HepG2 (cell line): ENCODE measurements around the gene VPS13C. TPM values are rescaled to one million over a fixed set of nuclear protein-coding genes. Genes with fewer than 3 reads are reported as not detected.

Experiments
- ATAC-seq: fragments of 200-7000 bp; cut with Tn5 transposase; 3 replicates; pipeline ENCODE4 v1.9.1; 2020; ENCODE audit warnings: mild to moderate bottlenecking, moderate library complexity
- BruUV-seq: library from RNA; stranded (reverse); fragments of 400-500 nt; replicated peaks from 2 replicates; lab custom pipeline; 2021; lab: Mats Ljungman, UMichigan
- CTCF ChIA-PET: fragments of 300-600 bp; formaldehyde crosslinking; extraction: SDS; loops from one replicate; lab custom pipeline; 2021; ENCODE audit warnings: low total read pairs, inconsistent platforms, low intra/inter-chr PET ratio; lab: Yijun Ruan, JAX
- POLR2A ChIA-PET: fragments of 350-600 bp; sonication (Branson Sonifier 250); formaldehyde crosslinking; loops from one replicate; lab custom pipeline; 2020; ENCODE audit warnings: antibody characterized with exemption, inconsistent platforms; lab: Yijun Ruan, JAX
- DNase-seq: peaks from one replicate; pipeline ENCODE4 v3.0.0-alpha.2; 2015; ENCODE audit warnings: low spot score
- FAIRE-seq: peaks from 3 replicates; lab custom pipeline; 2011; peaks lifted over from hg19 to GRCh38; lab: Jason Lieb, UNC
- H2AFZ ChIP-seq: one replicate; pipeline ENCODE4 v1.6.1; 2011; ENCODE audit warnings: low read length, inconsistent platforms
- H3K27ac ChIP-seq: fragments of 300-600 bp; 3 replicates; pipeline ENCODE4 v1.8.0; 2011; ENCODE audit warnings: mixed run types, mild to moderate bottlenecking, mixed read lengths, low read length, inconsistent platforms; ENCODE audit not compliant: insufficient read depth; ENCODE audit errors: extremely low read length
- H3K27me3 ChIP-seq, 2 experiments: fragments of 200-600 bp in 1 of 2; 2 replicates in 1 of 2; 3 replicates in 1 of 2; pipeline versions ENCODE4 v1.6.0 to v1.8.0; 2011; ENCODE audit warnings: low read length in 2 of 2, mild to moderate bottlenecking in 2 of 2, moderate library complexity in 2 of 2, inconsistent platforms in 1 of 2; ENCODE audit not compliant: insufficient read depth in 2 of 2, control insufficient read depth in 1 of 2
- H3K36me3 ChIP-seq, 2 experiments: fragments of 200-600 bp in 1 of 2; replicated peaks in 1 of 2; 2 replicates in 1 of 2; 3 replicates in 1 of 2; pipeline versions ENCODE4 v1.5.1 to v1.8.0; 2011; ENCODE audit warnings: low read length in 2 of 2, inconsistent platforms in 1 of 2; ENCODE audit not compliant: insufficient read depth in 2 of 2, control insufficient read depth in 1 of 2
- H3K4me1 ChIP-seq: 2 replicates; pipeline ENCODE4 v1.5.1; 2012; ENCODE audit warnings: low read length, inconsistent platforms; ENCODE audit not compliant: insufficient read depth
- H3K4me2 ChIP-seq: 2 replicates; pipeline ENCODE4 v1.6.0; 2011; ENCODE audit warnings: low read depth, low read length, inconsistent platforms
- H3K4me3 ChIP-seq, 3 experiments: fragments of 200-600 bp in 1 of 3; sonication (generic), shearing (Covaris generic) in 1 of 3; replicated peaks in 1 of 3; 2 replicates each; pipeline ENCODE4 v1.5.1; 2011 to 2016; ENCODE audit warnings: low read length in 3 of 3, inconsistent platforms in 2 of 3, low read depth in 2 of 3, mild to moderate bottlenecking in 2 of 3, control low read depth in 1 of 3, mixed read lengths in 1 of 3; ENCODE audit not compliant: insufficient read depth in 1 of 3
- H3K79me2 ChIP-seq: one replicate; pipeline ENCODE4 v1.6.1; 2011; ENCODE audit warnings: low read length, inconsistent platforms; ENCODE audit not compliant: insufficient read depth
- H3K9ac ChIP-seq: 2 replicates; pipeline ENCODE4 v1.6.0; 2011; ENCODE audit warnings: mild to moderate bottlenecking, low read depth, low read length, inconsistent platforms; ENCODE audit not compliant: insufficient read depth
- H3K9me3 ChIP-seq: 2 replicates; pipeline ENCODE4 v1.5.1; 2012; ENCODE audit warnings: mild to moderate bottlenecking, low read length
- H4K20me1 ChIP-seq: 2 replicates; pipeline ENCODE4 v1.6.0; 2011; ENCODE audit warnings: inconsistent platforms, mild to moderate bottlenecking, low read length, moderate library complexity; ENCODE audit not compliant: insufficient read depth
- ARID2 ChIP-seq: sonication (generic); formaldehyde crosslinking; IDR thresholded peaks from 2 replicates; pipeline ENCODE4 v1.8.1; 2022; ENCODE audit warnings: mild to moderate bottlenecking, missing genetic modification reagents, borderline replicate concordance
- JUNB ChIP-seq: sonication (generic); formaldehyde crosslinking; IDR thresholded peaks from 2 replicates; pipeline ENCODE4 v1.8.0; 2022; ENCODE audit warnings: missing genetic modification reagents, mild to moderate bottlenecking, borderline replicate concordance
- ZNF292 ChIP-seq: sonication (generic); formaldehyde crosslinking; IDR thresholded peaks from 2 replicates; pipeline ENCODE4 v1.8.1; 2022; ENCODE audit warnings: mild to moderate bottlenecking, low read depth, missing genetic modification reagents, borderline replicate concordance
- WGBS: methylation state at CpG from one replicate; pipeline ENCODE4 v1.1.6; 2017; ENCODE audit warnings: low lambda C conversion rate; 5-methylcytosine and 5-hydroxymethylcytosine counted together
- in situ Hi-C: cut with HindIII; loops from 2 replicates; pipeline ENCODE4 v1.10.0; 2017; ENCODE audit warnings: low pct_unique_long_range_greater_than_20kb; ENCODE audit not compliant: extremely low pct_ligation_motif_present
- intact Hi-C: fragments of 100-400 bp; cut with micrococcal nuclease; formaldehyde crosslinking; loops from one replicate; pipeline ENCODE4 v1.10.0; 2022; ENCODE audit not compliant: unreplicated experiment
- polyA plus RNA-seq, 8 experiments: library from polyadenylated mRNA; depleted of rRNA in 3 of 8; stranded (reverse) in 7 of 8; unstranded in 1 of 8; fragments of >200 nt; fragmentation: Illumina TruSeq in 4 of 8; extraction: Trizol in 4 of 8; gene quantifications; 2 replicates each; pipeline versions ENCODE4 v1.2.1 to v1.2.3, GENCODE V29; 2011 to 2016; ENCODE audit warnings: low read depth in 4 of 8, missing spikeins in 1 of 8, mixed read lengths in 1 of 8; ENCODE audit not compliant: insufficient read depth in 1 of 8
- total RNA-seq, 5 experiments: library from RNA; depleted of rRNA; stranded (reverse); fragments of >200 nt; fragmentation: Illumina TruSeq; extraction: Trizol; gene quantifications; 2 replicates each; pipeline ENCODE4 v1.2.3, GENCODE V29; 2016; ENCODE audit warnings: low read depth in 1 of 5
- TF ChIP-seq, protein P1 (sequence below): sonication (generic); formaldehyde crosslinking; IDR thresholded peaks from 2 replicates; pipeline ENCODE4 v1.4.0; 2020; ENCODE audit warnings: missing genetic modification reagents, borderline replicate concordance
- TF ChIP-seq, protein P2 (sequence below): sonication (generic); formaldehyde crosslinking; IDR thresholded peaks from 2 replicates; pipeline ENCODE4 v1.5.0; 2020; ENCODE audit warnings: mild to moderate bottlenecking, missing genetic modification reagents, borderline replicate concordance

VPS13C gene
- total and polyA plus RNA-seq, 2 of the 13 experiments (the other 11 are each of a cell fraction or from before 2014, with no cell fraction given): 10.9 to 26.8 TPM

DNA sequence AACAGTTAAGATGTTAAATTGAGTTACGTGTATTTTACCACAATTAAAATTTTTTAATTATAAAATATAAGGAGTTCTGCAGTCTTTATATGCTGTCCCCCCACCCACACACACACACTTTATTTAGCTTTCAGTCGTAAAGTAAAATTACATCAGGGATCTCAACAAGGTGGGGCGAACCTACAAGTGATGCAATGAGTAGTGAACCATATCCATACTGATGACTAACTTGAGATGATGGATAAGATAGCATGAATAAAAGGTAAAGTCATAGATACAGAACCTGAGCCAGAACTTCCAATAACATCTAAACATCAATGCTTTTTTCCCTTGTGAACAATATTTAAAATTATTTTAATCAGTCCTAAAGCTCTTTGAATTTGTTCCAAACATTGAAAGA is 77.2 kb downstream of the VPS13C start (continued):
- TF ChIP-seq ZNF292 (CRISPR knock-in tag) (no peak), JUNB (CRISPR knock-in tag) (no peak)

GRCh38 chr15:61978225-61978624 is 82.0 kb downstream of the VPS13C start:
- no peak overlapping the region for H3K4me2 ChIP-seq
- DNase-seq: no peak
- H3K4me3 ChIP-seq: no peak overlapping the region
- H2AFZ ChIP-seq: no peak overlapping the region
- WGBS: 96% methylated on average over 3 of the region's 3 CpGs
- intact Hi-C loops: no loop called here
- POLR2A ChIA-PET: no interaction called here
- H3K27ac ChIP-seq: no peak overlapping the region
- no peaks in the 10 kb centered on the region for H4K20me1 ChIP-seq
- in situ Hi-C loops: no loop called here
- H3K27me3 ChIP-seq: no peaks in the 10 kb centered on the region
- H3K36me3 ChIP-seq: peaks cover 0 to 13% of the 10 kb centered on the region in 2 experiments; a peak in 2 of 5 replicates
- no peak for ATAC-seq
- TF ChIP-seq, protein P1, sequence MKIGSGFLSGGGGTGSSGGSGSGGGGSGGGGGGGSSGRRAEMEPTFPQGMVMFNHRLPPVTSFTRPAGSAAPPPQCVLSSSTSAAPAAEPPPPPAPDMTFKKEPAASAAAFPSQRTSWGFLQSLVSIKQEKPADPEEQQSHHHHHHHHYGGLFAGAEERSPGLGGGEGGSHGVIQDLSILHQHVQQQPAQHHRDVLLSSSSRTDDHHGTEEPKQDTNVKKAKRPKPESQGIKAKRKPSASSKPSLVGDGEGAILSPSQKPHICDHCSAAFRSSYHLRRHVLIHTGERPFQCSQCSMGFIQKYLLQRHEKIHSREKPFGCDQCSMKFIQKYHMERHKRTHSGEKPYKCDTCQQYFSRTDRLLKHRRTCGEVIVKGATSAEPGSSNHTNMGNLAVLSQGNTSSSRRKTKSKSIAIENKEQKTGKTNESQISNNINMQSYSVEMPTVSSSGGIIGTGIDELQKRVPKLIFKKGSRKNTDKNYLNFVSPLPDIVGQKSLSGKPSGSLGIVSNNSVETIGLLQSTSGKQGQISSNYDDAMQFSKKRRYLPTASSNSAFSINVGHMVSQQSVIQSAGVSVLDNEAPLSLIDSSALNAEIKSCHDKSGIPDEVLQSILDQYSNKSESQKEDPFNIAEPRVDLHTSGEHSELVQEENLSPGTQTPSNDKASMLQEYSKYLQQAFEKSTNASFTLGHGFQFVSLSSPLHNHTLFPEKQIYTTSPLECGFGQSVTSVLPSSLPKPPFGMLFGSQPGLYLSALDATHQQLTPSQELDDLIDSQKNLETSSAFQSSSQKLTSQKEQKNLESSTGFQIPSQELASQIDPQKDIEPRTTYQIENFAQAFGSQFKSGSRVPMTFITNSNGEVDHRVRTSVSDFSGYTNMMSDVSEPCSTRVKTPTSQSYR (CRISPR knock-in tag): no peak
- TF ChIP-seq ARID2: no peak
- TF ChIP-seq, protein P2, sequence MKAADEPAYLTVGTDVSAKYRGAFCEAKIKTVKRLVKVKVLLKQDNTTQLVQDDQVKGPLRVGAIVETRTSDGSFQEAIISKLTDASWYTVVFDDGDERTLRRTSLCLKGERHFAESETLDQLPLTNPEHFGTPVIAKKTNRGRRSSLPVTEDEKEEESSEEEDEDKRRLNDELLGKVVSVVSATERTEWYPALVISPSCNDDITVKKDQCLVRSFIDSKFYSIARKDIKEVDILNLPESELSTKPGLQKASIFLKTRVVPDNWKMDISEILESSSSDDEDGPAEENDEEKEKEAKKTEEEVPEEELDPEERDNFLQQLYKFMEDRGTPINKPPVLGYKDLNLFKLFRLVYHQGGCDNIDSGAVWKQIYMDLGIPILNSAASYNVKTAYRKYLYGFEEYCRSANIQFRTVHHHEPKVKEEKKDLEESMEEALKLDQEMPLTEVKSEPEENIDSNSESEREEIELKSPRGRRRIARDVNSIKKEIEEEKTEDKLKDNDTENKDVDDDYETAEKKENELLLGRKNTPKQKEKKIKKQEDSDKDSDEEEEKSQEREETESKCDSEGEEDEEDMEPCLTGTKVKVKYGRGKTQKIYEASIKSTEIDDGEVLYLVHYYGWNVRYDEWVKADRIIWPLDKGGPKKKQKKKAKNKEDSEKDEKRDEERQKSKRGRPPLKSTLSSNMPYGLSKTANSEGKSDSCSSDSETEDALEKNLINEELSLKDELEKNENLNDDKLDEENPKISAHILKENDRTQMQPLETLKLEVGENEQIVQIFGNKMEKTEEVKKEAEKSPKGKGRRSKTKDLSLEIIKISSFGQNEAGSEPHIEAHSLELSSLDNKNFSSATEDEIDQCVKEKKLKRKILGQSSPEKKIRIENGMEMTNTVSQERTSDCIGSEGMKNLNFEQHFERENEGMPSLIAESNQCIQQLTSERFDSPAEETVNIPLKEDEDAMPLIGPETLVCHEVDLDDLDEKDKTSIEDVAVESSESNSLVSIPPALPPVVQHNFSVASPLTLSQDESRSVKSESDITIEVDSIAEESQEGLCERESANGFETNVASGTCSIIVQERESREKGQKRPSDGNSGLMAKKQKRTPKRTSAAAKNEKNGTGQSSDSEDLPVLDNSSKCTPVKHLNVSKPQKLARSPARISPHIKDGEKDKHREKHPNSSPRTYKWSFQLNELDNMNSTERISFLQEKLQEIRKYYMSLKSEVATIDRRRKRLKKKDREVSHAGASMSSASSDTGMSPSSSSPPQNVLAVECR: no peak
- BruUV-seq: no TSS peak
- no peaks in the 10 kb centered on the region for H3K79me2 ChIP-seq
- no peak for FAIRE-seq
- CTCF ChIA-PET: no interaction called here
- H3K9me3 ChIP-seq: no peaks in the 10 kb centered on the region
- H3K4me1 ChIP-seq: no peaks in the 10 kb centered on the region
- H3K9ac ChIP-seq: no peak overlapping the region
